Left lung (tissue), 10 donors: ENCODE data around the gene SCN2B. TPM values are rescaled to one million over a fixed set of nuclear protein-coding genes. Genes with fewer than 3 reads are reported as not detected.

Source experiments
- ATAC-seq: fragments of 200-7000 bp; cut with Tn5 transposase; one replicate; pipeline ENCODE4 v1.9.1; 2020; ENCODE audit warnings: moderate library complexity
- DNase-seq, 4 donors: peaks; one replicate each; pipeline ENCODE4 v3.0.0-alpha.2; 2013 to 2020
- H3K27ac ChIP-seq, 2 donors: fragments of 200-600 bp; sonication (generic) in 1 of 2; one replicate each; pipeline versions ENCODE4 v1.5.0 to v1.8.0; 2020 to 2021
- H3K27me3 ChIP-seq, 2 donors: fragments of 200-600 bp; sonication (generic) in 1 of 2; one replicate each; pipeline versions ENCODE4 v1.5.0 to v1.8.0; 2020 to 2021
- H3K36me3 ChIP-seq, 2 donors: fragments of 200-600 bp; sonication (generic) in 1 of 2; one replicate each; pipeline versions ENCODE4 v1.5.0 to v1.8.0; 2020 to 2021
- H3K4me1 ChIP-seq, 2 donors: fragments of 200-600 bp; one replicate each; pipeline ENCODE4 v1.8.0; 2021
- H3K4me3 ChIP-seq, 2 donors: fragments of 200-600 bp; sonication (generic) in 1 of 2; one replicate each; pipeline versions ENCODE4 v1.5.0 to v1.8.0; 2020 to 2021; ENCODE audit warnings: mild to moderate bottlenecking in 1 of 2
- H3K9me3 ChIP-seq, 2 donors: fragments of 200-600 bp; sonication (generic) in 1 of 2; one replicate each; pipeline versions ENCODE4 v1.5.0 to v1.8.0; 2020 to 2021
- CTCF ChIP-seq, 2 donors: fragments of 200-600 bp; sonication (generic) in 1 of 2; IDR thresholded peaks; one replicate each; pipeline versions ENCODE4 v1.5.0 to v1.8.0; 2021; ENCODE audit warnings: antibody characterized with exemption in 2 of 2
- intact Hi-C, 2 donors: fragments of 100-400 bp; cut with DNase I; formaldehyde crosslinking; loops; one replicate each; pipeline versions ENCODE4 v1.11.2 to v1.14.2; 2022
- polyA plus RNA-seq, 6 donors: library from polyadenylated mRNA; unstranded; fragments of 120-200 nt; gene quantifications; one replicate each; pipeline ENCODE4 v1.2.1, GENCODE V29; 2013; ENCODE audit not compliant: insufficient read length in 6 of 6
- total RNA-seq, 2 donors: library from RNA; stranded (reverse); fragmentation: NEBNext Ultra II Directional; extraction: Animal tissue kit (Norgen Biotek cat#: 25700); gene quantifications; one replicate each; pipeline ENCODE4 v1.2.1, GENCODE V29; 2021
- donor health status: DM: no; HTN: yes; CAD: no.
- donor health status: DM: no; HTN: no; CAD: no.

SCN2B gene
- total and polyA plus RNA-seq, 8 donors, result 1.0 to 5.9 (median 4.8) TPM

GRCh38 chr11:118136341-118136740, 40.1 kb downstream of the SCN2B start:
- no peak for TF ChIP-seq CTCF (IDR thresholded peaks at IDR 0.05)
- H3K36me3 ChIP-seq, result no peaks in the 10 kb centered on the region
- H3K27me3 ChIP-seq, result peaks cover 0 to 18% of the 10 kb centered on the region in 2 donors
- DNase-seq, result no peak
- no peak overlapping the region for H3K4me3 ChIP-seq
- intact Hi-C loops, result no loop called here
- H3K4me1 ChIP-seq, result no peaks in the 10 kb centered on the region
- no peak overlapping the region for H3K27ac ChIP-seq
- no peaks in the 10 kb centered on the region for H3K9me3 ChIP-seq
- no peak for ATAC-seq

- ATAC-seq, result no peak
- intact Hi-C loops, result no loop called here
- Histone ChIP-seq H3K4me3 (no peak overlapping the region), H3K9me3 (no peaks in the 10 kb centered on the region), H3K27ac (no peak overlapping the region), H3K27me3 (peaks cover 0 to 13% of the 10 kb centered on the region in 2 donors), H3K36me3 (no peaks in the 10 kb centered on the region), H3K4me1 (no peaks in the 10 kb centered on the region)
- no peak for DNase-seq
- TF ChIP-seq CTCF (IDR thresholded peaks at IDR 0.05), result no peak
These were observed 40.7 kb downstream of the SCN2B start for GRCh38 chr11:118135796-118136165.

- DNase-seq (no peak), ATAC-seq (no peak)
- H3K9me3 ChIP-seq, result no peaks in the 10 kb centered on the region
- intact Hi-C loops, result no loop called here
- no peak for TF ChIP-seq CTCF (IDR thresholded peaks at IDR 0.05)
- H3K27me3 ChIP-seq, result peaks cover 0 to 13% of the 10 kb centered on the region in 2 donors
- H3K36me3 ChIP-seq, result no peaks in the 10 kb centered on the region
- H3K27ac ChIP-seq, result no peak overlapping the region
- no peaks in the 10 kb centered on the region for H3K4me1 ChIP-seq
- no peak overlapping the region for H3K4me3 ChIP-seq
These were observed 41.2 kb downstream of the SCN2B start for GRCh38 chr11:118135051-118135795.

- H3K27ac ChIP-seq, result no peak overlapping the region
- ATAC-seq (no peak), DNase-seq (no peak)
- intact Hi-C loops, result no loop called here
- no peak overlapping the region for H3K4me3 ChIP-seq
- peaks cover 0 to 17% of the 10 kb centered on the region in 2 donors for H3K27me3 ChIP-seq
- H3K9me3 ChIP-seq, result no peaks in the 10 kb centered on the region
- H3K36me3 ChIP-seq, result no peaks in the 10 kb centered on the region
- H3K4me1 ChIP-seq, result peaks cover 0 to 7% of the 10 kb centered on the region in 2 donors
- TF ChIP-seq CTCF (IDR thresholded peaks at IDR 0.05), result no peak
These were observed 42.6 kb downstream of the SCN2B start for GRCh38 chr11:118133816-118134215.

GRCh38 chr11:118132385-118133151, 43.9 kb downstream of the SCN2B start:
- H3K4me3 ChIP-seq, result no peak overlapping the region
- H3K27me3 ChIP-seq, result peaks cover 0 to 21% of the 10 kb centered on the region in 2 donors
- no peaks in the 10 kb centered on the region for H3K36me3 ChIP-seq
- H3K4me1 ChIP-seq, result peaks cover 0 to 7% of the 10 kb centered on the region in 2 donors
- H3K9me3 ChIP-seq, result no peaks in the 10 kb centered on the region
- DNase-seq (no peak), ATAC-seq (no peak)
- intact Hi-C loops, result no loop called here
- no peak for TF ChIP-seq CTCF (IDR thresholded peaks at IDR 0.05)
- H3K27ac ChIP-seq, result no peak overlapping the region
